Esophagus muscularis mucosa (tissue), 4 donors: ENCODE measurements around the gene ANK2.

Experiments used
- CTCF ChIP-seq, 3 experiments: fragments of 200-600 bp in 2 of 3; fragments of 450-650 bp in 1 of 3; sonication (generic) in 2 of 3; IDR thresholded peaks; one replicate each; pipeline ENCODE4 v1.5.1; 2017 to 2019; ENCODE audit warnings: antibody characterized with exemption in 3 of 3, mild to moderate bottlenecking in 2 of 3, moderate library complexity in 1 of 3
- EP300 ChIP-seq: sonication (generic); formaldehyde crosslinking; IDR thresholded peaks from one replicate; pipeline ENCODE4 v1.6.1; 2017; ENCODE audit warnings: antibody characterized with exemption
- POLR2A ChIP-seq: fragments of 450-650 bp; IDR thresholded peaks from one replicate; pipeline ENCODE4 v1.6.1; 2017; ENCODE audit warnings: antibody characterized with exemption, moderate library complexity, mild to moderate bottlenecking, low read depth

DNA sequence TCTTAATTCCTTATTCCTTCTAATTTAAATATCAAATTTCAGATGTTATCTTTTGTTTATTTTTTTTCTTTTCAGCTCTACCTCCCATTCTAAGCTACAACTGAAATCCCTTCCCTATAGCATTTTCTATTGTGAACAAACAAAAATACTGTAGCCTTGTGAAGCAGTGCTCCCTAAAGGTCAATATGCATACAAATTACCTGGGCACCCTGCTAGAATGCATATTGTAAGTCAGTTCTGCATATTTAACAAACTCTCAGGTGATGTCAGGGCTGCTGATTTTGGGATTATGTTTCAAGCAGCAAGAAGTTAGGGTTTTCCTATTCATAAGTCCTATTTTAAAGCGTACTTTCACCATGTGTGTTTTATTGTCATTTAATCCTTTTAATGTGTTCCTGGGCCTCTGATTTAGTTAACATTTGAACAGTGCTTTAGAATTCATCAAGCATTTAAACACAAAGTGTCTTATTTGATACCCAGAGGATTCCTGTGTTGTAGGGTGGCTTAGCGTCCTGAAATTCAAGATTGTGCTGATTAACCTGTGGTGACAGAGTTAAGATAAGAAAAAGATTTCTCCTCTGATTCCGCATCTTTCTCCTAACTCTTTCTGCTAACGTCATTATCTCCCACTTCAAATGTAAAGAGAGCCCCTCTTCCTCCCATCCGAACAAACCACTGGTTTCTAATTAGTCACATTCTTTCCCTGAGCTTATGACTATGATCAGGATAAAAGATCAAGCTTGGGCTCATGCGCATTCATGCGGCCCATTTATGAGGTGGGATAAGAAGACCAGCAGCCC is 221.3 kb downstream of the ANK2 start:
- no peak for TF ChIP-seq CTCF (IDR thresholded peaks at IDR 0.05)
- no peak for TF ChIP-seq POLR2A
- no peak for TF ChIP-seq EP300
